GM21367 (cell line): ENCODE measurements around the gene CDH23.

Experiments
- ATAC-seq: cut with Tn5 transposase; IDR thresholded peaks from one replicate; pipeline ENCODE4 v1.9.1; 2021; ENCODE audit not compliant: unreplicated experiment

Gene CDH23

DNA sequence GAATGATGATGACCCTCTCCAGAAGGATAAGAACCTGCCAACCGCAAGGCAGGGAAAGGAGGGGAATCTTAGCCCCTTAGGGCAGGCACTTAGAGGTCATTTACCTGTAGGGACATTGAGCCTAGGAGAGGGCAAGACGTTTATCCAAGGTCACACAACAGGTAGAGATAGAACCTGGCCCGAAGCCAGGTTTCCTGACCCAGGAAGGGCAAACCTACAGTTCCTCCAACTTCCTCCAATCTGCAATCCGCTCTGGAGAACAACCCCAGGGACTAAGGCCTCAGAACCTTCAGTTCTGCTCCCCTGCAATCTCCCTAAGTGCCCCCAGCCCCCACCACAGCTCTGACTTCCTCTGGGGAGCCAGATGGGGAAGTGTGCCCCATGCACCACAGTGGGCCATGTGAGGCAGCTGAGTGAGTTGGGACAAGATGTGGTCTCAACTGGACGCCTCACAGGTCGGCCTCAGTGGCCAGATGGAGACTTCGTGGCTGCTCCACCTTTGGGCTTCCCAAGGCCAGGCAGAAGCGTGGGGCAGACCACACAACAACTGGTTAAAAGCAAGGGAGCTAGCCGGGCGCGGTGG, 455.7 kb downstream of the CDH23 start:
- ATAC-seq: no peak

DNA sequence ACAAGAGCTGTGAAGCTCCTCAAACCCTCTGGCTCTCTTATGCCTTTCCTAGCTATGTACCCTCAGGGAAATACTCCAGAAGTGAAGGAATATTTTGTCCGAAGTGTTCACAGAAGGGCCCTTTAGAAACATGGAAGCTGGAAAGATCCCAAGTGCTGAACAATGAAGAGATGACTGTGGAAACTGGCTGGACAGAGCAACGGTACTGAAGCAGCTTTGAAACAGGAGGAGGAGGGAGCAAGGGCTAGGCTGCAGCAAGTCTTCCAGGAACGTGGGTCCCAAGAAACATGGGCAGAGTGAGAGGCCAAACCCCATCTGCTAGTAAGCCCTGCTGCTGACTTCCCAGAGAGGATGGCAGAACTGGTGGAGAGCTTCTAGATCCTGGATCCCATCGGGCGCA, 457.3 kb downstream of the CDH23 start:
- no peak for ATAC-seq

DNA sequence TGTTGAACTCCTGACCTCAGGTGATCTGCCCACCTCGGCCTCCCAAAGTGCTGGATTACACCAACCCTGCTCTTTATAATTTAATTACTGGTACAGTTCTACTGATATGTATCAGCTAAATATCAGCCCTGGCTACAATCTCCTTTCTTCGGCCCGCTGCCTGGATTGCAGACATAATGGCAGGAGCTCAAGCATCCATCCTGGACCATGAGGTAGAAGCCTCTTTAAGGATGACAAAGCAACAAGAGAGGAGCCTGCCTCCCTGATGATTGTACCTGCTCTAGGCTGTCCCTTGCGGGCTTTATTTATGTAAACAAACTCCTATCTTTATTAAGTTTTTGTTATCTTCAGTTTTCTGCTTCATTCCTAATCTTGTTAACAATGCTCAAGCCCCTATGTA, 459.9 kb downstream of the CDH23 start:
- no peak for ATAC-seq

- no peak for ATAC-seq
Observed at GRCh38 chr10:71857934-71858890, 461.5 kb downstream of the CDH23 start.

- peak; percentile 44 for ATAC-seq
Observed at GRCh38 chr10:71860243-71861029, 463.7 kb downstream of the CDH23 start.

- no peak for ATAC-seq
Observed at GRCh38 chr10:71863203-71863602, 466.5 kb downstream of the CDH23 start.

DNA sequence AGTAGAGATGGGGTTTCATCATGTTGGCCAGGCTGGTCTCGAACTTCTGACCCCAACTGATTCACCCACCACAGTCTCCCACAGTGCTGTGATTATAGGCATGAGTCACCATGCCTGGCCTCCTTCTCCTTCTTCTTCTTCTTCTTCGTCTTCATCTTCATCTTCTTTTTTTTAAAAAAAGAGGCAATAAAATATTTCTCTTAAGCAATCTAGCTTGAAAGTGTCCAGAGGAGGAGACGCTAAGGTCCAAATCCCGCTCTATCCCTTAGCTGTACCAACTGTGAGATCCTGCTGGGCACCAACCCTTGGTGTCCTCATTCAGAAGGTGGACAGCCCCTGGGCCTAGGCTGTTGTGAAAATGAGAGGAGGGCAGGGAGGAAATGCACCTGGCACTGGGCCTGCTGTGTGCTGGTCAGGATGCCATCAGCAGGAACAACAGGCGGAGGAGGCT, 468.2 kb downstream of the CDH23 start:
- no peak for ATAC-seq
